ENCODE measurements around the gene TMEM88. TPM values are rescaled to one million over a fixed set of nuclear protein-coding genes. Genes with fewer than 3 reads are reported as not detected.

The TMEM88 gene
- total and polyA plus RNA-seq, 4 donors, result 6.3 to 19.6 (median 11.3) TPM

- Histone ChIP-seq H3K4me1 (ENCODE audit: control insufficient read depth in 5 of 5, insufficient read depth in 5 of 5, low read length in 5 of 5) (peaks cover 3 to 34% (median 6%) of the 10 kb centered on the region in 5 donors), H3K27ac (ENCODE audit: low read depth in 1 of 2, low read length in 1 of 2) (peak within 1 kb of the TSS; percentile 87 to 90), H3K27me3 (ENCODE audit: control insufficient read depth in 3 of 3, insufficient read depth in 3 of 3, low read length in 2 of 3) (no peaks in the 10 kb centered on the region), H3K4me3 (peak within 1 kb of the TSS; percentile 50), H3K36me3 (ENCODE audit: control insufficient read depth in 4 of 4, insufficient read depth in 4 of 4, low read length in 4 of 4) (peaks cover 0 to 19% (median 13%) of the 10 kb centered on the region in 4 donors), H3K9me3 (ENCODE audit: control insufficient read depth in 4 of 4, insufficient read depth in 3 of 4, low read length in 3 of 4) (no peaks in the 10 kb centered on the region), H3K9ac (ENCODE audit: insufficient read depth in 1 of 2, low read length in 2 of 2) (peak within 1 kb of the TSS; percentile 71 to 97)
- 0% methylated on average over 62 to 64 of the region's 64 CpGs for WGBS, 2 donors
- DNase-seq, result peak; percentile 98 to 100 (median 100)
- peak; percentile 13 for TF ChIP-seq CTCF (IDR thresholded peaks at IDR 0.05; ENCODE audit: control extremely low read depth, extremely low read depth)
- ATAC-seq (ENCODE audit: insufficient read depth, low FRiP score), result peak; percentile 90
These were observed 2.2 kb downstream of the TMEM88 start, which contains the start of gene NAA38 for GRCh38 chr17:7856811-7857712. Gene NAA38 (minus strand): TSS chr17:7857559. CDS start chr17:7857463, 96 bp downstream.

GRCh38 chr17:7857713-7858521, 3.1 kb downstream of the TMEM88 start, which contains the start of gene CYB5D1:
Gene CYB5D1 (plus strand): TSS chr17:7858003. CDS start chr17:7858135, 132 bp downstream.
- Histone ChIP-seq H3K4me1 (ENCODE audit: control insufficient read depth in 5 of 5, insufficient read depth in 5 of 5, low read length in 5 of 5) (peaks cover 5 to 37% (median 6%) of the 10 kb centered on the region in 5 donors), H3K4me3 (peak within 1 kb of the TSS; percentile 50), H3K36me3 (ENCODE audit: control insufficient read depth in 4 of 4, insufficient read depth in 4 of 4, low read length in 4 of 4) (peaks cover 0 to 16% (median 6%) of the 10 kb centered on the region in 4 donors), H3K27ac (ENCODE audit: low read depth in 1 of 2, low read length in 1 of 2) (peak within 1 kb of the TSS; percentile 87 to 90), H3K9me3 (ENCODE audit: control insufficient read depth in 4 of 4, insufficient read depth in 3 of 4, low read length in 3 of 4) (no peaks in the 10 kb centered on the region), H3K9ac (ENCODE audit: insufficient read depth in 1 of 2, low read length in 2 of 2) (peak within 1 kb of the TSS; percentile 71 to 97), H3K27me3 (ENCODE audit: control insufficient read depth in 3 of 3, insufficient read depth in 3 of 3, low read length in 2 of 3) (no peaks in the 10 kb centered on the region)
- DNase-seq (peak; percentile 93 to 97 (median 97)), ATAC-seq (ENCODE audit: insufficient read depth, low FRiP score) (peak; percentile 65)
- WGBS, 2 donors, result 2 to 4% methylated on average over 48 of the region's 48 CpGs
- no peak for TF ChIP-seq CTCF (IDR thresholded peaks at IDR 0.05; ENCODE audit: control extremely low read depth, extremely low read depth)

GRCh38 chr17:7858522-7858810, 3.6 kb downstream of the TMEM88 start:
- ATAC-seq (ENCODE audit: insufficient read depth, low FRiP score), result no peak
- peaks cover 0 to 16% (median 4%) of the 10 kb centered on the region in 4 donors for H3K36me3 ChIP-seq (ENCODE audit: control insufficient read depth in 4 of 4, insufficient read depth in 4 of 4, low read length in 4 of 4)
- H3K27me3 ChIP-seq (ENCODE audit: control insufficient read depth in 3 of 3, insufficient read depth in 3 of 3, low read length in 2 of 3), result no peaks in the 10 kb centered on the region
- TF ChIP-seq CTCF (IDR thresholded peaks at IDR 0.05; ENCODE audit: control extremely low read depth, extremely low read depth), result no peak
- H3K9me3 ChIP-seq (ENCODE audit: control insufficient read depth in 4 of 4, insufficient read depth in 3 of 4, low read length in 3 of 4), result no peaks in the 10 kb centered on the region
- peak; percentile 47 to 51 (median 50) for DNase-seq
- H3K27ac ChIP-seq (ENCODE audit: low read depth in 1 of 2, low read length in 1 of 2), result peak overlapping the region; percentile 87 to 90
- 37 to 44% methylated on average over 20 of the region's 20 CpGs for WGBS, 2 donors
- H3K9ac ChIP-seq (ENCODE audit: insufficient read depth in 1 of 2, low read length in 2 of 2), result peak overlapping the region; percentile 71 to 97
- peaks cover 5 to 38% (median 7%) of the 10 kb centered on the region in 5 donors for H3K4me1 ChIP-seq (ENCODE audit: control insufficient read depth in 5 of 5, insufficient read depth in 5 of 5, low read length in 5 of 5)
- H3K4me3 ChIP-seq, result peak overlapping the region; percentile 37
